ENCODE measurements around the gene PHF3.

Gene PHF3

GRCh38 chr6:63634630-63635029 lies 972 bp upstream of the PHF3 start:
- no peak for DNase-seq (ENCODE audit: low read depth)
- H3K4me3 ChIP-seq (ENCODE audit: low read depth, low read length) = no peak overlapping the region

GRCh38 chr6:63635215-63635587 lies 401 bp upstream of the PHF3 start:
- peak overlapping the region; percentile 87 for H3K4me3 ChIP-seq (ENCODE audit: low read depth, low read length)
- DNase-seq (ENCODE audit: low read depth) = no peak
- no peak for TF ChIP-seq CTCF (IDR thresholded peaks at IDR 0.05; ENCODE audit: insufficient read depth, low read depth, low read length, missing control alignments)

More at GRCh38 chr6:63634630-63635029, 972 bp upstream of the PHF3 start:
- no peak for TF ChIP-seq CTCF (IDR thresholded peaks at IDR 0.05; ENCODE audit: insufficient read depth, low read depth, low read length, missing control alignments)

- no peak for TF ChIP-seq CTCF (IDR thresholded peaks at IDR 0.05; ENCODE audit: insufficient read depth, low read depth, low read length, missing control alignments)
- peak overlapping the region; percentile 87 for H3K4me3 ChIP-seq (ENCODE audit: low read depth, low read length)
- peak; percentile 60 for DNase-seq (ENCODE audit: low read depth)
Measured at GRCh38 chr6:63636518-63637021, 968 bp downstream of the PHF3 start.

GRCh38 chr6:63637865-63638445 lies 2.4 kb downstream of the PHF3 start:
- DNase-seq (ENCODE audit: low read depth) = no peak

GRCh38 chr6:63640062-63640461 lies 4.5 kb downstream of the PHF3 start:
- no peak for DNase-seq (ENCODE audit: low read depth)
- no peak for TF ChIP-seq CTCF (IDR thresholded peaks at IDR 0.05; ENCODE audit: insufficient read depth, low read depth, low read length, missing control alignments)
- no peak overlapping the region for H3K4me3 ChIP-seq (ENCODE audit: low read depth, low read length)

More at GRCh38 chr6:63637865-63638445, 2.4 kb downstream of the PHF3 start:
- peak overlapping the region; percentile 87 for H3K4me3 ChIP-seq (ENCODE audit: low read depth, low read length)
- TF ChIP-seq CTCF (IDR thresholded peaks at IDR 0.05; ENCODE audit: insufficient read depth, low read depth, low read length, missing control alignments) = no peak

GRCh38 chr6:63643862-63644261 lies 8.3 kb downstream of the PHF3 start:
- no peak for TF ChIP-seq CTCF (IDR thresholded peaks at IDR 0.05; ENCODE audit: insufficient read depth, low read depth, low read length, missing control alignments)
- DNase-seq (ENCODE audit: low read depth) = peak; percentile 48
- H3K4me3 ChIP-seq (ENCODE audit: low read depth, low read length) = no peak overlapping the region
